ENCODE measurements around the gene TMEM181.

DNA sequence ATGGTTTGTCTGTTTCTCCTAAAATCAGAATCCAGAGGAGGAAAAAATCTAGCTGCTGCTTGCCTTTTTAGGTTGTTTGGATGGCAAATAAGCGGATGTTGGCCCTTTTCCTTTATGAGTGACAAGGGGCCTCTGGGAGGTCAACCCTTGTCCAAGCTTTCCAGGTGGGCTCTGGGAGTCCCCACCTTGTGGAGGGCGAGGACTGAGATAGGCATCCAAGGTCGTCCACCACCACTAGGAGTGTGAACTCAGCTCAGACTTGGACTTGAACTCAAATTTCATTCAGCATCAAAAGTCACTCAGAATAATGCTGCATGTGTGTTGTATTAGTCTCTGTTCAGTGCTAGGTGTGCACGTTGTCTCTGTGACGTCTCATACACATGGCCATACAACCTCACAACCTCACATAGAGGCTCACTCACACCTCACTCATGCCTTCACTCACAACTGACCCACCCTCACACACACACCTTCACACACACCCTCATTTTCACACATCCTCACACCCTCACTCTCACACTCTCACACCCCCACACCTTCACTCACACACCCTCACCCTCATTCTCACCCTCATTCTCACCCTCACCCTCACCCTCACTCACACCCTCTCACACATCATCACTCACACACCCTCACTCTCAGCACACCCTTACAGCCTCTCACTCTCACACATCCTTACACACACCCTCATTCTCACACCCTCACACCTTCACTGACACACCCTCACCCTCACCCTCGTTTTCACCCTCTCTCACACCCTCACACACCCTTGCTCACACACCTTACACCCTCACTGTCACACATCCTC is 66.7 kb downstream of the TMEM181 start:
- TF ChIP-seq, protein P1, sequence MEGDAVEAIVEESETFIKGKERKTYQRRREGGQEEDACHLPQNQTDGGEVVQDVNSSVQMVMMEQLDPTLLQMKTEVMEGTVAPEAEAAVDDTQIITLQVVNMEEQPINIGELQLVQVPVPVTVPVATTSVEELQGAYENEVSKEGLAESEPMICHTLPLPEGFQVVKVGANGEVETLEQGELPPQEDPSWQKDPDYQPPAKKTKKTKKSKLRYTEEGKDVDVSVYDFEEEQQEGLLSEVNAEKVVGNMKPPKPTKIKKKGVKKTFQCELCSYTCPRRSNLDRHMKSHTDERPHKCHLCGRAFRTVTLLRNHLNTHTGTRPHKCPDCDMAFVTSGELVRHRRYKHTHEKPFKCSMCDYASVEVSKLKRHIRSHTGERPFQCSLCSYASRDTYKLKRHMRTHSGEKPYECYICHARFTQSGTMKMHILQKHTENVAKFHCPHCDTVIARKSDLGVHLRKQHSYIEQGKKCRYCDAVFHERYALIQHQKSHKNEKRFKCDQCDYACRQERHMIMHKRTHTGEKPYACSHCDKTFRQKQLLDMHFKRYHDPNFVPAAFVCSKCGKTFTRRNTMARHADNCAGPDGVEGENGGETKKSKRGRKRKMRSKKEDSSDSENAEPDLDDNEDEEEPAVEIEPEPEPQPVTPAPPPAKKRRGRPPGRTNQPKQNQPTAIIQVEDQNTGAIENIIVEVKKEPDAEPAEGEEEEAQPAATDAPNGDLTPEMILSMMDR (IDR thresholded peaks at IDR 0.05), result no peak
- no peak for TF ChIP-seq POLR2A (IDR thresholded peaks at IDR 0.05)

All from adrenal gland (tissue), 5 donors.